ENCODE measurements around the gene TOMM40.
"Not testable (repeated sequence)": the region's sequence is repeated elsewhere in the genome, so short reads cannot be mapped to it uniquely, and the experiment has no call there.

The TOMM40 gene

GRCh38 chr19:44891016-44891882, at the start of gene TOMM40:
TOMM40 (plus strand) TSS chr19:44891254; CDS start chr19:44891416, 162 bp downstream.
- DNase-seq: peak; percentile 98

DNA sequence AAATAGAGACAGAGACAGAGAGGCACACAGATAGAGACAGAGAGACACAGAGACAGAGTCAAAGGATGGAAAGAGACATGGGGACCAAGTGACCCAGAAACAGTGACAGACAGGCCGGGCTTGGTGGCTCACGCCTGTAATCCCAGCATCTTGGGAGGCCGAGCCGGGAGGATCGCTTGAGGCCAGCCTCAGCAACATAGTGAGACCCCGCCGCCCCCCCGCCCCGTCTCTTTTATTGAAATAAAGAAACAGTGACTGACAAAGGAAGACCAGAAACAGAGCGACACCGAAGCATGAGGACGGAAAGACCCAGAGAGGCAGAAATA, 45.8 kb upstream of the TOMM40 start:
- no peak for DNase-seq

GRCh38 chr19:44845612-44846454, 45.2 kb upstream of the TOMM40 start, which contains the start of gene NECTIN2:
NECTIN2 (plus strand) TSS chr19:44846297; CDS start chr19:44846526, 229 bp downstream.
- DNase-seq: peak; percentile 86

DNA sequence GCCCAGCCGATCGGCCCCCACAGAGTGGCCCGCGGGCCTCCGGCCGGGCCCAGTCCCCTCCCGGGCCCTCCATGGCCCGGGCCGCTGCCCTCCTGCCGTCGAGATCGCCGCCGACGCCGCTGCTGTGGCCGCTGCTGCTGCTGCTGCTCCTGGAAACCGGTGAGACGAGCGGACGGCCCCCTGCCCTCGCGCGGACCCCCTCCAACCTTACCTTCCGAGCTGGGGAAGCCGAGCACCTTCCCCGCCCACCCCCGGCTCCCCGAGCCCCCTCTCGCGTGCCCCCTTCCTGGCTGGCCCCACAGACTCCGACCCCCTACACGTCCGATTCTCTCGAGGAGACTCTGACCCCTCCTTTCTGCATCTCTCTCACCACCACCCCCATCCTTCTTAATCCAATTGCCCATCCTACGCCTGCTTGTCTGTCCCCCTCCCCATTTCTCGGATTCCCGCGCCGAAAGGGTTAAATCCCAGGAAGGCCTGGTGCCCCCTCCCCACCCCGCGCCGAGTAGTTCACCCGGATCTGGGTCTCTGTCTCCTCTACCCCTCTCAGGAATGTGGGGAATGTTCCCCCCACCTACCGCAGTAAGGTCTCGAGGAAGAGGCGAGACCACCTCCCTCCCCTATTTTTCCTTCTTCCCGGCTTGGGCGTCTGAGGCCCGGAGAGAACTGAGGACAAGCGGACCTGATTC, 44.5 kb upstream of the TOMM40 start:
- no peak for DNase-seq

GRCh38 chr19:44847144-44848035, 43.7 kb upstream of the TOMM40 start:
- no peak for DNase-seq

DNA sequence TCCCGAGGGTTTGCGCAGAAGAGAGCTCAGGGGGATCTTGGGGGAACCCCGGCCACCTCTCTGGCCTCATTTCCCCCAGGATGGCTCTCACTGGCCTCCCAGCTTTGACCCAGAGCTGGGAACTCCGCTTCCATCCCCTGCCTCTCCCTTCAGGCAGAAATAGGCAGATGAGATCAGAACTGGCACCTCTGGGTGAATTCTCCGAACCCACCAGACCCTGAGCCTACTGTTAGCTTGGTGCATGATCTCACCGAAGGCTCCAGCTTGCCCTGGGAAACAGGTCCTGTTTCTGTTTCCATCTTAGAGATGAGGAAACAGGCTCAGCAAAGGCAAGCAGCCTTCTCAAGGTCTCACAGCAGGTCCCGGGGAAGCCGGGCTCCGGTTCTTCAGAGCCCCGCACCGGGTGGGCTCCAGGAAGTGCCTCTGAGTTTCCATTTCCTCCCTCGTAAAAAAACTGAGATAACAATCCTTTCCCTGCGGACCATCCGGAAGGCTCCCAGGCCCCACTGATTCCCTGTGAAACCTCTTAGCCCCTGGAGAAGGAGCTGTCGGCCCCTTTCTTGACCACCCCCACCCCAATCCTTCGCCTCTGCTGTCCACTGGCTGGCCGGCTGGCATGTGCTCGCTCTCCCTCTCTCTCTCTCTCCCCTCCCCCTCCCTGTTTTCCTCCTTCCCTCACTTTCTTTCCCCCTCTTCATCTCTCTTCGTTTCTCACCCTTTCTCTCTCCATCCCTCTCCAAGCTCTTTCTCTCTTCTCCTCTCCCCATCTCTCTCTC, 42.8 kb upstream of the TOMM40 start:
- no peak for DNase-seq

- DNase-seq: no peak
These were observed 42.1 kb upstream of the TOMM40 start for GRCh38 chr19:44848812-44849447.

DNA sequence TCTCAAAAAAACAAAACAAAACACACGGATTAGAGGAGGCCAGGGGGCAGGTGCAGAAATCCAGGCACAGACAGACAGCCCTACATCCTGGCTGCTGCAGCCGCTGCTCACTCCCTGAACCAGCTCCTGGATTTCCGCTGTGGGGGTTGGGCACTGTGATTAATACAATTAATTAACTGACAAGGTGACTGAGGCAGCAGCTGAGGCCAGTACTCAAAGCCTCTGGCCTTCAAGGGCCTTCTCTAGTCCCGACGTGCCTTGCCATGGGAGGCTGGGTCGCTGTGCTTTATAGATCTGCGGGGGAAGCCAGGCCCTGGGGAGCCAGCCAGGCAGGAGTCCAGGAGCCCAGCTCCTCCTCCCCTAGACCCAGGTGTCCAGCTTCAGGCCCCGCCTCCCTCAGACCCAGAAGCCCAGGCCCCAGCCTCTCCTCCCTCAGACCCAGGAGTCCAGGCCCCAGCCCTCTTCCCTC, 40.4 kb upstream of the TOMM40 start:
- no peak for DNase-seq

DNA sequence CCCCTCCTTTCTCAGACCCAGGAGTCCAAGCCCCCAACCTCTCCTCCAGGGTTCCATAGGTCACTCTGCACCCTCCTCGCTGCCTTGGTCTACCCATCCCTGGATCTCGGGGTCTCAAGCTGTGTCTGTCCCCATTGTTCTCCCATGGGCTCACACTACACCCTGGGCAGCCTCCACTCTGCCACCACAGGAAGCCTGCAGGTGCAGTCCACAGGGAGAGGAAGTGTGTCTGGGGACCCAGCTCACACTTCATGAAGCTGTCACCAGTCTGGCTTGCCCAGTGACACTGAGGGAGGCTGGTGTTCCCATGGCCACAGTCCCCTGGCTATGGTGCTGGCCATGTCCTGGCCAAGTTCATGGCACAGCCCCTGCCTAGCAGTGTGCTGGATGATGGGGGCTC, 39.6 kb upstream of the TOMM40 start:
- no peak for DNase-seq

DNA sequence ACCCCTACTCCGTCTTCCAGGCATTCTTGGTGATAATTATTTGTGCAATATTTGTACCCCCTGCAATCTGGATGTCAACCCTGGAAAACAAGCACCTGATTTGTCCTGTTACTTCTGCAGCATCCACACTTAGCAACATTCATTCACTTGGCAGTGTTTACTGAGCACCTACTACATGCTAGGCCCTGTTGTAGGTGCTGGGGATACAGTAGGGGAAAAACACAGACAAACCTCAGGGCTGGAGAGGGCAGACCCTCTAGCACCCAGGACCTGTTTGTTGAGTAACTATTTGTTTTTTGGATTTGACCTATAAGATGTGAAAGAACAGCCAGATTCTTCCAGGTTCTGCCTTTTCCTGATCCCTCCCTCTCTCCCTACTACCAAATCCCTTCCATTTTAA, 35.4 kb upstream of the TOMM40 start:
- no peak for DNase-seq

GRCh38 chr19:44856421-44857083, 34.5 kb upstream of the TOMM40 start:
- no peak for DNase-seq

DNA sequence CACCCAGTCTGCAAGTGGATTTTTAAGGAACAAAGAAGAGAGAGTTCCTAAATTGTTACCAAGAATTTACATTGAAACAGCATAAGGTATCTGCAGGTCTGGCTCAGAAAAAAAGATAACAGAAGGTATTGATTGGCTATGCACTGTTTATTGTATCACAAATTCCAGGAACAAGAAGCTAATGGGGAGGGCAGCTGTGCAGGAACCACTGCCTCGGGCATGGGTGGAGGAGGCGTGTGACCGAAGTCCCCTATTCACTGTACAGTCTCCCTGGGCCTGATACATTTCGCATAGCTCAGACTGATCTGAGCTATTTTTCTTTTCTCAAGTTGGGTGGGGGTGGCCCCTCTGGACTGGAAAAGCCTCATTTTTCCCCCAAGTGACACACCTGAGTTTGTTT, 33.2 kb upstream of the TOMM40 start:
- no peak for DNase-seq

DNA sequence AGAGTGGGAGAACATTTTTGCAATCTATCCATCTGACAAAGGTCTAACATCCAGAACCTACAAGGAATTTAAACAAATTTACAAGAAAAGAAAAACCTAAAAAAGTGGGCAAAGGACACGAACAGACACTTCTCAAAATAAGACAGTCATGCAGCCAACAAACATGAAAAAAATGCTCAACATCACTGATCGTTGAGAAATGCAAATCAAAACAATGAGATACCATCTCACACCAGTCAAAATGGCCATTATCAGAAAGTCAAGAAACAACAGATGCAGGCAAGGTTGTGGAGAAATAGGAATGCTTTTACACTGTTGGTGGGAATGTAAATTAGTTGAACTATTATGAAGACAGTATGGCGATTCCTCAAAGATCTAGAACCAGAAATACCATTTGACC, 29.5 kb upstream of the TOMM40 start:
- DNase-seq: not testable (repeated sequence)

DNA sequence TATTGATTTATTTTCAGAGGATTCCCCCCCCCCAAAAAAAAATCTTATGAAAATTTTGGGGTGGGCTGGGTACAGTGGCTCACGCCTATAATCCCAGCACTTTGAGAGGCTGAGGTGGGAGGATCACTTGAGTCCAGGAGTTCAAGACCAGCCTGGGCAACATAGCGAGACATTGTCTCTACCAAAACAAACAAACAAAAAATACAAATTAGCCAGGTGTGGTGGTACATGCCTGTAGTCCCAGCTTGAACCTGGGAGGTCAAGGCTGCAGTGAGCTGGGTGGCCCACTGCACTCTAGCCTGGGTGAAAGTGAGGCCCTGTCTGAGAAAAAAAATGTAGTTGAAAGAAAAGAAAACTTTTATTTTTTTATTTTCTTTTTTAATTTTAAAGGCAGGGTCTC, 27.1 kb upstream of the TOMM40 start:
- DNase-seq: no peak

GRCh38 chr19:44865196-44865767, 25.8 kb upstream of the TOMM40 start:
- no peak for DNase-seq

- DNase-seq: no peak
These were observed 24.4 kb upstream of the TOMM40 start for GRCh38 chr19:44866664-44867063.

DNA sequence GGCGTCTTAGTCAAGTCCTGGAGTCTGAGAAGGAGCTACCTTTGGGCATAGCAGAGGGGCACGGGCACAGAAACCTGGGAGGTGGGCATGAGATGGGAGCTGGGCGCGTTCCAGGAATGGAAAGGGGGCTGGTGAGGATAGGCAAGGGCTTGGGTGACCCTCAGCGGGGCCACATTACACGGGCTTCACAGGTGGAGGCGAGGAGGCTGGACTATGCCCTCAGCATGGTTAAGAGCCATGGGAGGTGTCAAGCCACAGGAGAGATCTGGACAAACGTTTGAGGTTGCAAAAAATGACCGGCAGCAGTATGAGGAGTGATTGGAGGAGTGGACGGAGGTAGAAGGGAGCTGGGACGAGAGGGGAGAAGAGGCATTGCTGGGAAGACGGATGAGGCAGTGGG, 23.5 kb upstream of the TOMM40 start:
- no peak for DNase-seq

GRCh38 chr19:44869733-44870470, 21.2 kb upstream of the TOMM40 start:
- no peak for DNase-seq

DNA sequence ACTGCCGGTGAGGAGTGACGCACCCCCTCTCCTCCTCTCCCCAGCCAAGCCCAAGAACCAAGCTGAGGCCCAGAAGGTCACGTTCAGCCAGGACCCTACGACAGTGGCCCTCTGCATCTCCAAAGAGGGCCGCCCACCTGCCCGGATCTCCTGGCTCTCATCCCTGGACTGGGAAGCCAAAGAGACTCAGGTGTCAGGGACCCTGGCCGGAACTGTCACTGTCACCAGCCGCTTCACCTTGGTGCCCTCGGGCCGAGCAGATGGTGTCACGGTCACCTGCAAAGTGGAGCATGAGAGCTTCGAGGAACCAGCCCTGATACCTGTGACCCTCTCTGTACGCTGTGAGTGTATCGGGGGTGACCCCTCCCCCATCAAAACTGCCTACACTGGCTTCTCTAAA, 19.2 kb upstream of the TOMM40 start:
- DNase-seq: no peak

Measured in activated CD4-positive, CD25-positive, alpha-beta regulatory T cell treated with anti-CD3 and anti-CD28 coated beads, Interleukin-2, amount 50 U/mL, for 72 hours (primary cell).